NCI-H82 treated with DMSO at 0.1 percent for 48 hours (cell line): ENCODE measurements around the gene FERD3L.
"Not testable (repeated sequence)": the region's sequence is repeated elsewhere in the genome, so short reads cannot be mapped to it uniquely, and the experiment has no call there.

Experiments used
- DNase-seq: peaks from one replicate; lab custom pipeline; 2025; ENCODE audit not compliant: unreplicated experiment; lab: John Stamatoyannopoulos, UW

Gene FERD3L, protein sequence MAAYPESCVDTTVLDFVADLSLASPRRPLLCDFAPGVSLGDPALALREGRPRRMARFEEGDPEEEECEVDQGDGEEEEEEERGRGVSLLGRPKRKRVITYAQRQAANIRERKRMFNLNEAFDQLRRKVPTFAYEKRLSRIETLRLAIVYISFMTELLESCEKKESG

DNA sequence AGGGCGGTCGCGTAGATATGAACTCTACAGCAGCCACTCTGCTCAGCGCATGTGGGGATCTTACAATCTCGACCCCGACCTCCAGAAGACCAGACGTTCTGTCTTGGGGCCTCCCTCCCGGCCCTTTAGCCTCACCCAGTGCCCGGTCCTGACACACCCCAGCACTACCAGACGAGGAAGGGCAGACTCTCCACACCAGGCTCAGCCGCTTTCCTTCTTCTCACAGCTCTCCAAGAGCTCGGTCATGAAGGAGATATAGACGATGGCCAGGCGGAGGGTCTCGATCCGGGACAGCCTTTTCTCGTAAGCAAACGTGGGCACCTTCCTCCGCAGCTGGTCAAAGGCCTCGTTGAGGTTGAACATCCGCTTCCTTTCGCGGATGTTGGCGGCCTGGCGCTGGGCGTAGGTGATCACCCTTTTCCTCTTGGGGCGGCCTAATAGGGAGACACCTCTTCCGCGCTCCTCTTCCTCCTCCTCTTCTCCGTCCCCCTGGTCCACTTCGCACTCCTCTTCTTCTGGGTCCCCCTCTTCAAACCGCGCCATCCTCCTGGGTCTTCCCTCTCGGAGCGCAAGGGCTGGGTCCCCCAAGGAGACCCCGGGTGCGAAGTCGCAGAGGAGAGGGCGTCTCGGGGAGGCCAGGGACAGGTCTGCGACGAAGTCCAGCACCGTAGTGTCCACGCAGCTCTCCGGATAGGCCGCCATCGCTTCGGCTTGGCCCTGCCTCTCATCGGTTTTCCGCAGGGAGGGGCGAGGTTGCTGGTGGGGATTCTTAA, at the start of gene FERD3L:
Gene FERD3L (minus strand): TSS at position 761 of the 773 bp plus-strand sequence. CDS start 59 bp downstream, at position 702.
- no peak for DNase-seq

DNA sequence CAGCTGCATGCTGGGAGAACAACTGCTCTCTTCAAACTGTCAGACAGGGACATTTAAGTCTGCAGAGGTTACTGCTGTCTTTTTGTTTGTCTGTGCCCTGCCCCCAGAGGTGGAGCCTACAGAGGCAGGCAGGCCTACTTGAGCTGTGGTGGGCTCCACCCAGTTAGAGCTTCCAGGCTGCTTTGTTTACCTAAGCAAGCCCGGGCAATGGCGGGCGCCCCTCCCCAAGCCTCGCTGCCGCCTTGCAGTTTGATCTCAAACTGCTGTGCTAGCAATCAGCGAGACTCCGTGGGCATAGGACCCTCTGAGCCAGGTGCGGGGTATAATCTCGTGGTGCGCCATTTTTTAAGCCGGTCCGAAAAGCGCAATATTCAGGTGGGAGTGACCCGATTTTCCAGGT, 49.2 kb upstream of the FERD3L start:
- DNase-seq, result not testable (repeated sequence)

DNA sequence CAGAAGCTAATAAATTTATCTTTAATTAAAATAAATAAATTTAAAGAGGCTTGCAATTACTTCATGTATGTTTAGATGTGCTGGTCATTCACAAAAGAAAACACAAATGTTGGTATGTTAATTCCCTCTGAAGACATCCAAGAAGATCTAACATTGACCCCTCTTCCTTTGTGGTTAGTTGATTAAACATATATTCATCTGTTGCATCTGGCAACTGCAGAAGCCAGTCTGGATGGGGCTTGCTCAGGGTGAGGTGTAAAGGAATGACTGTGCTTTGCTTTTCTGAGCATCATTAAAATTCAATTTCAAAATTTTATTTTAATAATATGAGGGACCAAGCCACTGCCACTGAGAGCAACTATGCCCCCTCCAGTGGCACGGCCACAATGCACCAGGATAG, 36.4 kb upstream of the FERD3L start:
- no peak for DNase-seq

DNA sequence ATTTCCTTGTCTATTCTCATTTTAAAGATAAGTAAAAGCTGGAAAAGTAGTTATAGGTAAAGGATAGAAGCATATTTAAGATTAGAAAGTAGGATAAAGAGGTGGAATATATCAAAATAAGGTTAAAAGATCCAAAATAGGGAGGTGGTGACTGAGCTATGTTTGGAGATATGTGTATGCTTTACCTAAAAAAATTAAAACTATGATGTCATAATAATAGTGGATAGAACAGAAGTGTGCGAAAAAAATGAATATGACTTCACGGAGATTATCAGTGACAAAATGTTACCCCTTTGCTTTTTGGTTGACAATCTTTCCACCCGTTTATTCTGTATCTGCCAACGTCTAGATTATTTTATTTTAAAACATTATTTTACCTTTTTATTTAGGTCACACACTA, 33.4 kb upstream of the FERD3L start:
- DNase-seq, result no peak

DNA sequence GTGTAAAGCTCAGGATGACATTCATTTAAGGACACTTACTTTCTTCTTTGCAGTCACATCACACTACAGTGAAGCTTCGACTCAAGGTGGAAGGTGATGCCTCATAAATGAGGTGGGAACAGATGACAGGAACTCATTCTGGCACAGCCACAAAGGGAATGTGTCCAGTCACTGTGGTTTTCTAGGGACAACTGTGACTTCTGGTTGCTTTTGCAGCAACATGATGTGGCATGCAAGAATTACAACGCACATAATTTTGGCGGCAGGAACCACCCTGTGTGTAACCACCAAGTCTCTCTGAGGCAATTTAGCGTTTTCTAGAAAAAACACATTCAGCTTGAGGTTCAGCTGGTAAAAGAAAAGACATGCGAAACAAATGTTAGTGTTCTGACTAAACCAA, 32.0 kb upstream of the FERD3L start:
- DNase-seq, result no peak

DNA sequence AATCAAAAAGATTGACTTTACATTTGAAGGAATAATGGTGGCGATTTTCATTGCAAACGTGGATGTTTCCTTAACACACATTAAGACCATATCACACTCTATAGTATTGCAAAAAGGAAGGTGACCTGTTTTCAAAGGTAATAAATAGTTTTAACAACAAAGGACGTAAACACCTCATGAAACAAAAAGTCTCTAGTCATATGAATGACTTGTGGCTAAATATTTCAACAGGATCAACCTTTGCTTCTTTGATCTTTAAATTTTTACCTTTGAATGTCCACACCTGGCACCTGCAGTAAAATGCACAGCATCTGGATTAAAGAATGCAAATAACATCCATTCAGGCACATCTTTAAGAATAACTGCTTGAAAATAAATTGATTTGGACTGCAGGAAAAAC, 30.0 kb upstream of the FERD3L start:
- DNase-seq, result no peak

DNA sequence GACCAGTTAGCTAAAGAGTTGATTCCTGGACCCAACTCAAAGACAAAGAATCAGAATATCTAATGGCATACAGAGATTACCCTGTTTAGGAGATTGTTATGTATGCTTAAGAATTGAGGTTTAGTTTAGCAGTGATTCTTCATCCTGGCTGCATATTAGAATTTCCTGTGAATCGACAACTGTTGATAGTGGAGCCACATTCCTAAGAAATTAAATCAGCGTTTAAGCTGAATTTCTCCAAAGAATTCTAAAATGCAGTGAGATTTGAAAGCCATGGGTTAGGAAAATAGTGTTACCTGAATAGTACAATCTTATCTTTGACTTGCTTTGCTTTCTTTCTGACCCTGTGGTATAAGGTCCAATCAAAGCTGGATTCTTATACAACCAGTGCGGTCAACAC, 16.4 kb upstream of the FERD3L start:
- no peak for DNase-seq

DNA sequence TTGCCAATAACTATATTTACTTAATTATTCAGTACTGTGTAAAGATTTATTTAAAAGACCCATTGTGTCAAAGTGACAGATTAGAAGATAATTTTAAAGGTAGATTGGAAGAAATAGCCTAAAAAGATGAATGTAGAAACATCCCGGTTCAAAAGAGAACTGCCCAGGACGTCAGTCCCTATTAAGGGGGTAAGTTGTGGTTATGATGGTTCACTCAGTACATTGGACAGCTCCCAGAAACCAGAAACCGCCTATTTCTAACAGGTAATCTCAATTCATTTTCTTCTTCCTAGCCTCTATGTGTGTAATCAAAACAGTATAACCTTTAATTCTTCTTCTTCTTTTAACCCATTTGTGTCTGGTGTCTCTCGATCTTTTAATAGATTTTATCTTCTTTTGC, 1.5 kb upstream of the FERD3L start:
- DNase-seq, result no peak

DNA sequence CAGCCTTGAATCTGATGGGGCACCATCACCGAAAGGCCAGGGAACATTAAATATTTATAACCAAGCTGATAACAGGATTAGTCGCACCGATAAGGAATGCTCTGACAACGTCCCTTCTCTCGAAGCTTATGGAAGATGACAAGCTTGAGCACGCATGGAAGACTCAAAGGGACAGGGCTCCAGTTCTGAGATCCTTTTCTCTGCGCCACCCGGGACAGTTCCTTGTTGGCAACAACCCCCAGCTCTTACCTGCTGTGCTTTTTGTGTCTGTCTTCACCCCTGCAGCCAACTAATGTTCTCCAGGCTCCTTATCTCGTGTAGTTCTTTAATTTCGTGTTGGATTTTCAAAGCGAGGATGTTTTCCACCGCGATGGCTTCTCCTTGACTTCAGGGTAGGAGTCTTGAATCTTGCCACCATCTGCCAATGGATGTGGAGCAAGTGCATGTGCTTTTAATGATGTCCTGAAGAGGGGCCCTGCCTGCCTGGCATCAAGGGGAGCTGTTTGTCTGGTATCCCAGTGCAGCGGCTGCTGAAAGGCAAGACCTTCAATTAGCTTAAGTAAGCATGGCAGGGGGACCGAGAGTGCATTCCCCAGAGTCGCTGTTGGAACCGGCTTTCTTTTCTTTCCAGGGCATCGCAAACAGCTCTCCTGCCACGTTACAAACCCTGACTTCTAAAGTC, 354 bp upstream of the FERD3L start:
- DNase-seq, result no peak

DNA sequence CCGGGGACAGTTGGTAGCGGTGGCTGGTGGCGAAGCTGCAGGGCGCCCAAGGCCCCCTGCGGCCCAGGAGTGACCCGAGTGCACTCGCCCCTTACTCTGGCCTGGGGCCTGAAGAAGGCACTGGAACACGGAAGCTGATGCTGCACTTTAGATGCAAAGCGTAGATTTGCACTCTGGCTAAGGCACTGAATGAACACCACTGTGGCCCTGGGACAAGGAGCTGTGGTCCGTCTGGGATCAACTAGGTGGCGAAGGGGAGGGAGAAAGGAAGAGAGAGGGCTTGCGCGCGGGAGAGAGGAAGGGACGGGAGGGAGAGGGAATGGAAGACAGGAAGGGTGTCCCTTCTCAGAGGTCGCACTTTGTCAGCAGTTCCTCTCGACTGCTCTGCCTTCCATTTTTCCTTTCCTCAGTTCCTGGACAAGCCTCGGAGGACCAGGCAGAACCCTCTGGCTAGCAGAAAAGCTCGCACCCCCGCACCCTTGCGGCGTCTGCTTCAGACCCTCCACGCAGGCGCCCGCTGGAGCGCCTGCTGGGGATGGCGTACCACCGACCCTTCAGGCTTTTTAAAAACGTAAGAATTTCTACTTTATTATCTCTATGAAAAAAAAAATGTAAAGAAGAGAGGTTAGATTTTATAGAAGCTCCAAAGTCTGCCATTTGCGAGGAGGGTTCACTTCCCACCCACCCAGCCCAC, 1.2 kb downstream of the FERD3L start:
- no peak for DNase-seq

DNA sequence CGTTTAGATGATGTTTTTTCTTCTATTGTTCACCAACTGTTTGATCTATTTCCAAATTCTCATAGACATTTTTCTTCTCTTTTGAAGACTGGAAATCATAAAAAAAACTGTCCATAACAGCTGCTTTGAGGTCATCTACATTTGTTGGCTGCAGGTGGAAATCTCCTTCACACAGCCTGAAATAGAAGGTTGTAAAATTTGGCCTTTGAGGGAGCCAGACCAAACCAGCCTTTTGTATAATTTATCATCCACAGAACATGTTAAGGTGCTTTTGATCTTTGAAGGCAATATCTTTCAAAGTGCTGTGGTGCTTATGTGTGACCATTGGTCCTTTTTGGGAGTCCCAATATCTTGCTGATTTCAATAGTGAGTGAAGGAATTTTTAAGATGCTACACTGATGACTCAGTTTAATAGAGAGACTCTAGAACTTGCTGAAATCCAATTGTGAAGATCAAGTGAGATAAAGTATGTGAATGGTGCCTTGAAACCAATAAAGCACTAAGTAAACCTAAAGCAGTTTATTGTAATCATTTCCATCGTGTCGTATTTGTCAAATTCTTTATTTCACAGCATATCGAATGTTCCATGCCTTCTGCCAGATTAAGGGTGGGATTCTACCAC, 5.4 kb downstream of the FERD3L start:
- DNase-seq, result no peak

DNA sequence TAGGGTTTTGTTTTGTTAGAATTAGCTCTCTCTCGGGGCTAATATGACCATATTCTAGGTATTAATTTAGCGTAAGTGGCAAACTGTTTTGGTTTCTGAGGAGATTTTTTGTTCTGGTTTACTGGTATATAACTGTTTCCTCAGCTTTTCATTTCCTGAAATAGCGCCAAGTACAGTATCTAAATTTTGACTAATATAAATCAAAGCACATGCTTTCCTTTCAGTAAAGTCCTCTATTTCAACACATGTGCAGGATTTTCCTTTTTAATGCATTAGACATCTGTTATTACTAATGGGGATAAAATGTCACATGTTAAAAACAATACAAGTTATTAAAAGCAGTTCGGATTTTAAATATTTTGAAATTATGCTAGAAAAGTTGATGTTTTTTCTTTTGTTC, 11.3 kb downstream of the FERD3L start:
- DNase-seq, result no peak

DNA sequence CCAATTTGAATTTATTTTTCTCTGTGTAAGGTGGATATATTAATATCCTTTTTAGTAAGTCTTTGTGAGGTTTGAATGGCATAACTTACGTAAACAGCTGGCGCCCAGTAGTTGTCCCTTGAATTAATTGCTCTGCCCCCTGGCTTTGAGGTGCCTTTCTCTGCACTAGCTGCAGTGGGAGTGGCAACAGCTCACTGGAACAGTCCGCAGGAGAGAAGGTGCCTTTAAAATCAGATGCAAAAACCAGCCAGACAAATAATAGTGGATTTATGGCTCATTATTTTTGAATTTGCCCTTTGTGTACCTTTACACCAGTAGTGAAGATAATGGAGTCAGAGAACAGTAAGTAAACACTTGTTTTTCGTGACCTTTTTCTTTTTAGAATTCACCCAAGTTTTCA, 11.8 kb downstream of the FERD3L start:
- DNase-seq, result no peak

DNA sequence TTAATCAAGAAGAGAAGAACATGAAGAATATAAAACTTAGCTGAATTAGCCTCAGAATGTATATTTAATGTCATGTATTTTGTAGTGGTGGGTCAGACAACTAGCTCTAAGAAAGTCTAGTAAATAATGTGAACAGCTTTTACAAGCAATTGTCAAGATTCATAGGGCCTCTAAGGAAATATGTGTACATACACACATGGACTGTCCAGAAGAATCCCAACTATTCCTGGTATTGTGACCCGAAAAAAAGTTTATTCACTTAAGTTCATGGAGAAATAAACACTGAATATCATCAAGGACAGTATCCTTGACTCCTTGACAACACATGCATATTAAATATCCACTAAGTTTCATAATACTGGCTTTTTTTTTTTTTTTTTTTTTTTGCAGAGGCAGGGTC, 16.4 kb downstream of the FERD3L start:
- no peak for DNase-seq

DNA sequence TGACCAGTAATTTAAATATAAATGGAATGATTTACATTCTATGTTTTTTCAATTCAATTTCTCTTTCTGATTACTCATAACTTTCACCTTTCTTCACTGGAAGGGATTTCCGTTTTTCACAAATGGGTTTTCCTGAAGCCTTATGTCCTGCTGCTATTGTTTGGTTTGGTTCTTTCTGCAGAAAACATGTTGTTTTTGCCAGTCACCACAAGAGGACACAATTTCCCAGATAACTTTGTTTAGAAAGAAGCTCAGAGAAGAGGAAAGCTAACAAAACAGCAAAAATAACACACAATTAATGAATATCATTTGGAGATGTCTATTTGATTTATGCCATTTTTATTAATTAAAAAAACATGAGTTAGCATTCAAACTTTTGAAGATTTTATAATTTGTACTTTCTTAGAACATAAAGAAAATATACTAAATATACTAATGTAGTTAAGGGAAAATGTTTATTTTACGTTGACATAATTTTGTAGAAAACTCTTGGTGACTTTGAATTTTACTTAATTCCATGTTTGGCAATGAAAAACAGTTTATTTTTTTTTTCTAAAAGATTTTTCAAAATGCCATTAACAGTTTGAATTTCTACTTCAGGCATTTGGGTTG, 23.1 kb downstream of the FERD3L start:
- peak; percentile 41 for DNase-seq

DNA sequence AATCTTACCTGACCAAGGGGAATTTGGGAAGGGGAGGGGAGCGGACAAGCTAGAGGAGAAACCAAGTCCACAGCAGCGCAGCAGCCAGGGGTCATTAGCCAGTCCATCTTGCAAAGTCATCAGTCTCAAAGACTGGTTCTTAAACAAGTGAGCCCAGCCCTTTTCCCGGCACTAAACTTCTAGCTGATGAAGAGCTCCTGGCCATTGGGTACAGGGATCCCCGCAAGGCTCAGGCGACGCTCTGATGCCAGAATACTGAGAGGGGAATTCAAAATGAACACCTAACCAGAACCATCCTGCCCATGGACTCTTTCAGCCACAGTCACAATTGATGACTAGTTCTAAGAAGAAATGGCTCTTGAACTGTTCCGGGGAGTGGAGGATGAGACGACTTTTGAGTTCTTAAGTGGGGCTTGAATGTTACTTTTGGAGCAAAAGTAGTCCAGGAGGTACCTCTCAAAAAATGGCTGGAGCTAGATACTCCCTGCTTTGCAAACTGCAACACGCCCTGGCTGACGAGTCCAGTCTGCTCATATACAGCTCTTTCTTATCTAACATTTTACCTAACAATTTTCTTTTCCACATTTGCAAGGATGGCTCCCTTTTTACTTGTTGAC, 25.2 kb downstream of the FERD3L start:
- DNase-seq, result no peak

DNA sequence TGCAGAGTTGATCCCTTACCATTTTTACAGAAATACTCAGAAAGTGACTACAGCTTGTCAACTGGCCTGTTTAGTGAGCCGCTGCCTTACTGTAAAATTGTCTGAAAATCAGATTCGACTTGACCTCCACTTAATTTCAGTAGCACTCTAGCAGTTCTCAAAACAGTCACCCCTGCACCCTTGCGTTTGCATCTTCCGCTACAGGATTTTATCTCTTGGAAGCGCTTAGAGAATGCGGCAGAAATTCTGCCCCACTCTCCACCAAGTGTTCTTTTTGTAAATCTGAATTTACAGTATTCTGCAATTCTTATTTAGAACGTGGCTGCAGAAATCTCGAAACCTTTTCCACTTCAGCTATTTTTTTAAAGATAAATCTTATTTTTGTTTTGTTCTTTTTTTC, 25.8 kb downstream of the FERD3L start:
- no peak for DNase-seq

DNA sequence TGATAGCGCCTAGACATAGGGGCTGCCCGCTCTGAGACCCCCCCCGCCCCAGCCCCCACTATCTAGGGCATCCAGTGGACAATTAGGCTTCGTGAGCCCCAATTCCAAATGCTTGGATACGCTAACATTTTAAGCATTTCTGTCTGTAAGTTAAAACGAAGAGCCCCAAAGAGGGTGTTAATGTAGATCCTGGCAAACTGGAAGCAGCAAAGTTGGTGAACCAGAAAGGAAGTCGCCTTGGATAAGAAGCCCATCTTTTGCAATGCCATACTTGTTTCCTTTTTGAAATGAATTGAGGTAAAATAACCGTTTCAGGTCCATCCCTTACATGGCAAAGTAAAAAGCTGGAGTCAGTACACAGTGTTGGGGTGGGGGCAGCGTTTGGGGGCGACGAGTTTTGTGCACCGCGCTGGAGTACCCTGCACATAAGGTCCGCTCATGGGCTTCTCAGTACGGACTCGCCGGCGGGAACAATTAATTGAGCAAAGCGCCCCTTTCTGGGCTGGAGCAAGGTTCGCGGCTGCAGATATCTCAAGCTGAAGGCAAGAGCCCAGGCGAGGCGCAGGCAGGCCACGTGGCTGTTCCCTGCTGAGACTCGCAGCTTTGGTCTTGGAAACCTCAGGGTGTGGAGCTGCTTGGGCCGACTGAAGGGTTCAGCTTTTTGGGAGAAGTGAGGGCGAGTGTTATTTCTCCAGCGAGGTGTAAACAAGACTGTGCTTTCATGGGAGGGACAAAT, 26.4 kb downstream of the FERD3L start:
- DNase-seq, result no peak

DNA sequence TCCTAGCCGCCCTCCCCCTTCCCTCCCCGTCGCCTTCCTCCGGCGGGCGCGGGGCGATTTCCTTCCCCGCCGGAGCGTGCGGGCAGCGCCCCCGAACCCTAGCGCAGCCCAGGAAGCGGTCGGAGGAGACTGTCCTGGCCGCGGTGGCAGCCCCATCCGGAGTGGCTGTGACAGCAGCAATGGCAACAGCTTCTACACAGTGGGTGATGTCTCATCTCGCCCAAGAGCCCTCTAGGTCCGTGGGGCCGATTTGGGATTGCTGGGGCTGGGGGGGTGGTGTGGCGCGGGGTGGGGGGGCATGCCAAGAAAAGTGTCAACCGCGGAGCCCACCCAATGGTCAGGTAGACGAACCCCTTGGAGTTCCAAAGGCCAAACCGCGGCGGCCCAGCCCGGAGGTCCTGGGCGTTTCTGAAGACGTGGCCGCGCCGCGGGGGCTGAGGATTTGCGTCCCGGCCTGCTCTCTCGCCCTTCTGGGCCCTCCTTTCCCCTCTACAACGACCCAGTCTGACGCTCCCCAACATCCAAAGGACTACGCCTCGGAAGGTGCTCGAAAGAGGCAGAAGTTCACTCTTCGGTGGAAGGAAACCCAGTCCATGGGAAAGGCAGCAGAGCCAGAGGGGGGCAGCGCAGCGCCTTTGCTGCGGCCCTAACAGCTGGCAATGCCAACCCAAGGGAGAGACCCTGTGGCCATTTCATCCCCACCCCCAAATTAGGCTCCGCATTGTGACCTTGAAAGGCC, 27.2 kb downstream of the FERD3L start:
- no peak for DNase-seq
